Measurements from ENCODE around the gene ATP5PF. TPM values are rescaled to one million over a fixed set of nuclear protein-coding genes. Genes with fewer than 3 reads are reported as not detected.

ATP5PF gene
- polyA plus RNA-seq, 3 donors: 124 to 360 (median 340) TPM

- TF ChIP-seq CTCF (IDR thresholded peaks at IDR 0.05): no peak
- 100% methylated on average over 2 of the region's 3 CpGs for WGBS (ENCODE audit: insufficient coverage)
- Histone ChIP-seq H3K4me1 (ENCODE audit: control insufficient read depth in 1 of 2, insufficient read depth in 2 of 2, low read length in 2 of 2) (no peaks in the 10 kb centered on the region), H3K36me3 (replicated peaks in 1 of 2; ENCODE audit: control insufficient read depth in 1 of 2, insufficient read depth in 2 of 2, low read length in 2 of 2) (peaks cover 33 to 52% of the 10 kb centered on the region in 2 donors), H4K20me1 (ENCODE audit: insufficient read depth, low read length) (peaks cover 16% of the 10 kb centered on the region), H3K9ac (ENCODE audit: insufficient read depth, low read length, poor library complexity, severe bottlenecking) (no peak overlapping the region), H3K4me2 (replicated peaks; ENCODE audit: extremely low read depth, low read length, poor library complexity, severe bottlenecking) (no peak overlapping the region), H3K9me3 (replicated peaks in 1 of 2; ENCODE audit: control insufficient read depth in 1 of 2, insufficient read depth in 1 of 2, low read length in 2 of 2) (no peaks in the 10 kb centered on the region), H2AFZ (ENCODE audit: insufficient read depth, low read depth, low read length, poor library complexity, severe bottlenecking) (no peak overlapping the region), H3K4me3 (replicated peaks in 1 of 3; ENCODE audit: low read depth in 2 of 3, low read length in 3 of 3) (no peak overlapping the region), H3K27me3 (ENCODE audit: control insufficient read depth in 2 of 2, insufficient read depth in 2 of 2, low read length in 2 of 2) (no peaks in the 10 kb centered on the region), H3K79me2 (ENCODE audit: insufficient read depth, low read length) (peaks cover 39% of the 10 kb centered on the region), H3K27ac (ENCODE audit: low read depth in 1 of 2, low read length in 2 of 2) (no peak overlapping the region)
- Mint-ChIP-seq H3K27me3 (ENCODE audit: low read depth in 3 of 3) (no peaks in the 10 kb centered on the region), H3K27ac (no peak overlapping the region), H3K4me1 (peaks cover 4% of the 10 kb centered on the region), H3K36me3 (peaks cover 36 to 40% of the 10 kb centered on the region in 2 donors), H3K9me3 (no peaks in the 10 kb centered on the region), H3K4me3 (no peak overlapping the region)
- DNase-seq: no peak
- intact Hi-C loops (cut with micrococcal nuclease): no loop called here
Measured at GRCh38 chr21:25742900-25743299, 8.2 kb upstream of the ATP5PF start.

- Histone ChIP-seq H3K79me2 (ENCODE audit: insufficient read depth, low read length) (peaks cover 87% of the 10 kb centered on the region), H2AFZ (ENCODE audit: insufficient read depth, low read depth, low read length, poor library complexity, severe bottlenecking) (no peak overlapping the region), H3K9me3 (replicated peaks in 1 of 2; ENCODE audit: control insufficient read depth in 1 of 2, insufficient read depth in 1 of 2, low read length in 2 of 2) (no peaks in the 10 kb centered on the region), H3K9ac (ENCODE audit: insufficient read depth, low read length, poor library complexity, severe bottlenecking) (no peak overlapping the region), H3K4me2 (replicated peaks; ENCODE audit: extremely low read depth, low read length, poor library complexity, severe bottlenecking) (no peak overlapping the region), H3K36me3 (replicated peaks in 1 of 2; ENCODE audit: control insufficient read depth in 1 of 2, insufficient read depth in 2 of 2, low read length in 2 of 2) (peaks cover 7 to 28% of the 10 kb centered on the region in 2 donors), H3K27me3 (ENCODE audit: control insufficient read depth in 2 of 2, insufficient read depth in 2 of 2, low read length in 2 of 2) (no peaks in the 10 kb centered on the region), H3K4me1 (ENCODE audit: control insufficient read depth in 1 of 2, insufficient read depth in 2 of 2, low read length in 2 of 2) (peaks cover 20 to 33% of the 10 kb centered on the region in 2 donors), H3K27ac (ENCODE audit: low read depth in 1 of 2, low read length in 2 of 2) (no peak overlapping the region), H4K20me1 (ENCODE audit: insufficient read depth, low read length) (peaks cover 21% of the 10 kb centered on the region), H3K4me3 (replicated peaks in 1 of 3; ENCODE audit: low read depth in 2 of 3, low read length in 3 of 3) (no peak overlapping the region)
- TF ChIP-seq CTCF (IDR thresholded peaks at IDR 0.05): no peak
- H3K27me3 Mint-ChIP-seq (ENCODE audit: low read depth in 3 of 3): no peaks in the 10 kb centered on the region
- WGBS (ENCODE audit: insufficient coverage): no CpG with 5 or more reads among the region's 1 CpG
- intact Hi-C loops (cut with micrococcal nuclease): loop anchor here (5.0 to 10.0 kb wide), 2 partner anchors 130 to 283 kb away; partner anchors contain the start of gene MRPL39 (in 1 of the 2)
- H3K4me1 Mint-ChIP-seq: peaks cover 35% of the 10 kb centered on the region
- H3K9me3 Mint-ChIP-seq: no peaks in the 10 kb centered on the region
- no peak overlapping the region for H3K4me3 Mint-ChIP-seq
- DNase-seq: no peak
- peaks cover 12 to 17% of the 10 kb centered on the region in 2 donors for H3K36me3 Mint-ChIP-seq
- H3K27ac Mint-ChIP-seq: peak overlapping the region in 1 of 7 donors; percentile 31
Measured at GRCh38 chr21:25737421-25737820, 2.7 kb upstream of the ATP5PF start.

All from CD14-positive monocyte (primary cell).